NCI-H1694 treated with DMSO at 0.1 percent for 48 hours (cell line): ENCODE data around the gene HIVEP2.
A peak's percentile ranks its signal among the peaks of the same experiment; 100 is the strongest.

ENCODE experiments used
- DNase-seq: peaks from one replicate; lab custom pipeline; 2025; lab: John Stamatoyannopoulos, UW

HIVEP2 gene

DNA sequence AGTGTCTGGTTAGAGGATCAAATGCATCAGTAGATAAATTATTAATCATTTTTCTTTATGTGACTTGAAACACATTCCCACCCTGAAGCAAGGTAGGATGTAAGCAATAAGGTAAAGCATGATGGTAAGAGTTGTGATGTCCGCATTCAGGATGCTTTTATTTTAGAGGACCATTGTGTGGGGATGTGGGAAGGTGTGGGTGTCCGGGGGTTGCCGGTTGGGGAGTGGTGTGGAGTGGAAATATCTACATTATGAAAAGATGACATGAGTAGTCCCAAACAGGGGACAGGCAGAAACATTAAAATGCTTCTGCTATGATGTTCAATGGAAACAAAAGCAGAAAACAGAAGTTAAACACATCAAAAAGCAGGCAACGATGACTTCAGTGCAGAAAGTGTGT is 215.4 kb downstream of the HIVEP2 start:
- no peak for DNase-seq

DNA sequence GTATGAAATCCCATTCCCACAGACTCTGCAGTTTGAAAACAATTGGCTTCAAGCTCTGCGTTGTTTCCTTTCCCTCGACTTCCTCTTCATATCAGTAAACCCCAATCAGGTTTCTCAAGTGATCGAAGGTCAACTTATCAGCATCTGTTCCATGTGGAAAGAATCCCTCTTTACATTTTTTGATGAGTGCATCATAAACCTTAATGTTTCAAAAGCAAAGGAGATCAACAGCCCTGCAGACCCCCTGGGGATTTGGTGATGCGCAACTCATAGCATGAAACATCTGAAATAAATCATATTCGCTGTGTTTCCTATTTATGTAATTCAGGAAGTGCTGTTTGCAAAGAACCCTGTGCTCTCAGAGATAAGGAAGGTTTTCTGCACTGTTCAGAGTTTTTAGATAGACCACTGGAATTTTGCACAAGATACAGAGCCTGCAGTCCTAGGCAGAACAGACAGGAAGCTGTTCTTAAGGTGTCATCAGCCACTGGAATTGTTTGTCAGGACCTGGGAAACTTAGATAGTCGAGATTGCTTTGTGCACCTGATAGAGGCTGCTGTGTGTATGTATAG is 216.0 kb downstream of the HIVEP2 start:
- DNase-seq = no peak

DNA sequence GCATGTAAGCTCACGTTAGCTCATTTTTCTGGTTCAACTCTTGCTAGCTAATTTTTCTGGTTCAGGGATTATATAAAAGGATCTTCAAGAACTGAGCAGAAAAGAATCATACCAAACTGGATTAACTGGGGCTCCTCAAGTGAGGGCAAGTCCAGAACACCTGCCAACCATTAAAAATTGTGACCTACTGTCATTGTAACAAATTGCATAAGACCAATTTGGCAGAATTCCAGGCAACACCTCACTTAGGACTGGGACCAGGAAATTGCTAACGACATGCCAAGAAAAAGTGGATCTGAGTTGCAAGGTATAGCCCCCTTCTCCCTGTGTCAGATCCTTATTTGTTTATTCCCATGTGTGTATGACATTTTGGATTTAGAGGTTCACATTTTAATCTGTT is 216.6 kb downstream of the HIVEP2 start:
- no peak for DNase-seq

DNA sequence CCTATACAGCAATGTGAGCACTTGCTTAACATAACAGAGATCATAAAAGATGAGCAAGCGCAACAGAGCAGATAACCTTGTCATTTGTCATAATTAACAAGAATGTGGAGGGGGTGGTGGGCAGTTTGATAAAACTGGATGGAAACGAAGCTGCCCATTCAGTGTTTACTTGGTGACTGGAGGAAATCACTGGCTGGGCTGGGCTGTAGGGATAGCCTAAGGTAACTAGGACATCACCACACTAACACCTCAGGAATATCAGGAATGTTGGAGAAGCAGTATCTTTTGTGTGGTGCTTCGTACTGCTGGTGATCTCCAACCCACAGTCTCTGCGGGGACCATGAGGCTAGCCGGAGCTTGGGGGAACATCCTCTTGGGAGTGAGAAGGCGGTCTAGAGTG is 218.4 kb downstream of the HIVEP2 start:
- no peak for DNase-seq

DNA sequence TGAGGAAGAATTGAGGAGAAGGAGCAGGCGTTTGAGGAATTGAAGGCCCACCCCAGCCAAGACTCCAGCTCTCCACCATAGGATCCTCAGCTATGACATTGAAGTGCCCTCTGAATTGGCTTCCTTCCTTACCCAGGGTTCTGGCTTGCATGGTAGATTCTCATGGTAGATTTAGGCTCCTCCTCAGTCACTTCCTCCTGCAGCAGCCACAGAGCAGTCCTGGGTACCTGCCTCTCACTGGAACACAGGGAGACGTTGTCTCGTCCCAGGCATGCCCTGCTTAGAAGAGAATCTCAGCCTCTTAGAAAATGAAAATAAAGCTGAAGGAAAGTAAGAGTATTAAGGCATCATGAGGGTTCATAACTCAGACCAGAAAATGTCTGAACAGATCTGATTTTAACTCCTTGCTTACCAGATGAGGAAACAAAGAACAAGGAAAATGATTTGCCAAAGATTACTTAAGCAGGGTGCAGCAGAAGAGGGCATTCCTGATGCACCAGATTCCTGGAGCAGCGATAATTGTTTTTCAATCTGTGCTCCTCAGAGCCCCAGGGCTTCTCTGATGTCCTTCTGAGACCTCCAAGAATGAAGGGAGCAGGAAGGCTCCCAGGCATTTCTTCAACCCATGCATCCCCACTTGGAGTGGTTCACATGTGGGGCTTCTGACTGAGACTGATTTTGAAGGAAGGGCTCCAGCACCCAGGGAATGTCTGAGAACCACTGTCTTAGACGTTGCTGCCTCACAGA is 219.8 kb downstream of the HIVEP2 start:
- DNase-seq = no peak

DNA sequence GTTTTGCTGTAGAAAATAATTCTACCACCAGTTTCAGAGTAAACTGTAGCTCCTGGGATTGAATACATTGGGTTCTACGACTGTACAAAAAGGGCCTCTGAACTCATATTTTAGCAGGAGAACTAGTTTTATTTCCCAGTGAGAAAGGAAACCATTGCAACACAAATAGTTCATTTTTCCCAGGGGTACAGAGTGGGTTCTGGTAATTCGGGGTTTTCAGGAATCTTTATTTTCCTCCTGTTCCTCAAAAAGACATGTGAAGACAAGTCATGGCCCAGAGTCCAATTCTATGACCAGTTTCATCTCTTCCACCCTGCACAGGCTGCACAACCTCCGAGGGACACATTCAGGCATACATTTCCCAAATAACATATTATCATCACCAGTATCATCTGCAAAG is 222.1 kb downstream of the HIVEP2 start:
- DNase-seq = no peak

DNA sequence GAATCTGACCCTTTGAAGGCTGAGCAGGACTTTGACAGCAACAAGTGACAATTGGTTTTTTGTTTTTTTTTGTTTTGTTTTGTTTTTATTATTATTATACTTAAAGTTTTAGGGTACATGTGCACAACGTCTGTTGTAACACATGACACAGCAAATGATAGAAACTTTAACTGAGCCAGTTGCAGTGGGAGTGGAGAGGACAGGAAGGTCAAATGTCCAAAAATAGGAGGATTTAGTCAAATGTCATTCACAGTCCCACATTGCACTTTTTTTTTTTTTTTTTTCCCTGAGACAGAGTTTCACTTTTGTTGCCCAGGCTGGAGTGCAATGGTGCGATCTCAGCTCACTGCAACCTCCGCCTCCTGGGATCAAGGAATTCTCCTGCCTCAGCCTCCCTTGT is 223.0 kb downstream of the HIVEP2 start:
- DNase-seq = no peak

DNA sequence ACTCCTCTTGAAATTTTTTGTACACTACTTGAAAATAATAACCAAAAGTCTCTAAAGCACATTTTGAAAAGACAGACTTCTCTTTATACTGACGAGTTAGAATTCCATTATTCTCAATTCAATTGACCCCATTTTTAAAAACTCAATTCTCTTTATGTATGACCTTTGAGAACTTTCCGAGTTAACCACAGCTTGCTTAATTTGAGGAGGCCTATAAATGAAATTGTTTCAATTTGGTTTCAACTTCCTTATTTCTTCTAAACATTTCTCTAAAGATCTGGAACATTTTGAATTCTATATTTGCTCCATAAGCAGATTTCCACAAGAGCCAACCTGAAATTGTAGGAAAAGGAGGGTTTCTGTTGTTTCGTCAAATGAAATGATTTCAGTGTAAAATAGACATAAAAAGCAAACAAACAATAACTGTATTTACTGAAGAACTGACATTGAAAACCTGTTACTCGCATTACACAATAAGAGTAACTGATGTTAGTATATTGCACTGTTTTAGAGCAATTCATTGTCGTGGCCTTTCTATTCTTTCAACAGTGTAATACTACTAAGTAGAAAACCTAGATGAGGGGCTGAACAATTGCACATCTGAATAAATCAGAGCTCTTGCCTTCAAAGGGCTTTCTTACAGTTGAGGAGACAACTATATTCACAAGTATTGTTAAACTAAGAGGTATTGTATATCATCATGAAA is 223.6 kb downstream of the HIVEP2 start:
- DNase-seq = no peak

DNA sequence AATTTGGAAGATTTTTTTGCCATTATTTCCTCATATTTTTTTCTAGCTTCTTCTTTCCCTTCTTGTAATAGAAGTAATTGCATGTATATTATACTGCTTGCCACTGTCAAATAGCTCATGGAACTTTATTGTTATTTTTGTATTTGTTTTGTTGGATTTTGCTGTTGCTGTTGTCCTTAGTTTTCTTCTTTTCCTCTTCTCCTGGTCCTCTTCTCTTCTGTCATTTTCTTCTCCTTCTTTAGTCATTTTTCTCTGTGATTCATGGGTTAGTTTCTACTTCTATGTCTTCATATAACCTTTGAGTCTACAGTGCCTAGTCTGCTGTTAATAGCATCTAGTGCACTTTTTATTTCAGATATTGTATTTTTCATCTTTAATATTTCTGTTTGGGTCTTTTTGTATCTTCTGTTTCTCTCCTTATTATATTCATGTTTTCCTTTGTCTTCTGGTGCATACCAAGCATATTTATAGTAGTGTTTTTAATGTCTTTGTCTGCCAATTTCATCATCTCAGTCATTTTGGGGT is 226.2 kb downstream of the HIVEP2 start:
- no peak for DNase-seq

DNA sequence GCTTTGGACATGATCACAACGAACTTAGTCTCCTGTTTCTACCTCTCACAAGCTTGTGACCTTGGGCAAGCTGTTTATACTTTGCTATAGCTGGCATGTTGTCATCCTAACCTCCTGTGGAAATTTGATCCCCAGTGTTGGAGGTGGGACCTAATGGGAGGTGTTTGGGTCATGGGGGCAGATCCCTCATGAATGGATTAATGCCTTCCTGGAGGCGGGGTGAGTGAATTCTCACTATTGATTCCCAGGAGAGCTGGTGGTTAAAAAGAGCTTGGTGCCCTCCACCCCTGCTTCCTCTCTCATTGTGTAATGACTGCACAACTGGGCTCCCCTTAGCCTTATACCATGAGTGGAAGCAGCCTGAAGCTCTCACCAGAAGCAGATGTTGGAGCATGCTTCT is 228.9 kb downstream of the HIVEP2 start:
- no peak for DNase-seq

DNA sequence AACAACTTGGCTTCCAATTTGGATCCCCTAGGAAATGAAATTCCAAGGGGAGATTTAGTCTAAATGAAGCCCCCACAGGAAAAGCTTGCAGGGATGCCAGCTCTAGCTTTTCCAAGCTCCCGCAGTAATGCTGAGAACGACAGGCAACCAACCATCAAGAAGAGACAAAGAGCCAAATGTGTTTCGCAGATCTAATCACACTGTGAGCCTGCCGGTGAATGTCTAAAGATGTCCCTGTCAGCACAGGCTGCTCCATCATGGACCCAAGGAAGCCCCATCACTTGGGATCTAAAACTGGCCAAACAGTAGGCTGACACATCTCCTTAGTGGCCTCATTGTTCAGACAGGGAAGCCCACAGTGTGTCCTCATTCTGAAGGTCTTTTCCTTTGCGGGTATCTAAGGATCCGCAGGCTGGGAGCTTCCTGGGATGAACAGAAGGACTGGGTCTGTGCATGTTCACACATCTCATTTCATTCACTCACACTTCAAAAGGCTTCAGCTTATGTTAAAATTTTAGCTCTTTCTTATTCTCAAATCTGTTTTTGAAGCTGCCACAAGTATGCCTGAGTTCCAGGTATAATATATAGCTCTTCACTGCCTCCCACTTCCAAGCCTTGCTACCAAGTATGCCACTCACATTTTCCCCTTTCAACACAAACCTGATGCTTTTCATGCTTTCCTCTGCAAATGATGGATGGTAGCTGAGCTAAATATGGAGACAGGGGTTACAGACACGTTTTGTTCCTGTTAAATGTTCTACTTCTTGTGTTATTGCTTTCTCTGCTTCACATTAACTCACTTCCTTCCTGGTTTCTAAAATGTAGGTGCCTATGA is 229.8 kb downstream of the HIVEP2 start:
- no peak for DNase-seq

DNA sequence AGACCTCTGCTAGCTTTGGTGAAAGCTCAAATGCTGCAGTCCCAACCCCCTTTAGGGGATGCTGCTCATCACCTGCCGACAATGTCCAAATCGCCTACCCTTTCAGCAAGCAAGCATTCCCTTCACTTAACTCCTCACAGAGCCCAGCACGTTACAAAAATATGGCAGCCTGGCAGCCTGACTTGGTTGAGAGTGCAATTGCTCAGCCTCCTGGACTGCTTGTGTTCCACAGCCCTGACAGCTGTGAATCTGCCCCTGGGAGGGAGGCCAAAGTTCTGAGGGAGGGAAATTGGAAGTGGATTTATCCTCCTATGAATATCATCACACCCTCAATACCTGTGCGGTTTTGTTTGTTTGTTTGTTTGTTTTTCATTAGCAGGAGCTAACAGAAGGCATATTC is 231.0 kb downstream of the HIVEP2 start:
- no peak for DNase-seq

DNA sequence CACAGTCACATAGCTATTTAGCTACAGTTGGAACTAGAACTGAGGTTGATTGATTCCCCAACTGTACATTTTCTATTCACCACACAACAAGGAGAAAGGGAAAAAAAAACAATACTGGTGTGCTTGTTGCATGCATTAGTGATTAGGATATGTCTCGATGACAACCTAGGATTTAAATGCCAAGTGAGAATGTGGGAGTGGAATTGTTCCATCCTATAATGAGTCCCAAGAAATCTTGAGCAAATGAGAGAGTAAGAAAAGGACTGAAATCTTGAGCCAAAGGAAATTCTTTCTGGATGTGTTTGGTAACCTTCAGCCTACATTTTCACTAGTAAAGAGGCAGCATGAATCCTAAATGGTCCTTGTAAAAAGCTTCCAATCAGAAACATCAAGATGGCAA is 232.7 kb downstream of the HIVEP2 start:
- DNase-seq = no peak

DNA sequence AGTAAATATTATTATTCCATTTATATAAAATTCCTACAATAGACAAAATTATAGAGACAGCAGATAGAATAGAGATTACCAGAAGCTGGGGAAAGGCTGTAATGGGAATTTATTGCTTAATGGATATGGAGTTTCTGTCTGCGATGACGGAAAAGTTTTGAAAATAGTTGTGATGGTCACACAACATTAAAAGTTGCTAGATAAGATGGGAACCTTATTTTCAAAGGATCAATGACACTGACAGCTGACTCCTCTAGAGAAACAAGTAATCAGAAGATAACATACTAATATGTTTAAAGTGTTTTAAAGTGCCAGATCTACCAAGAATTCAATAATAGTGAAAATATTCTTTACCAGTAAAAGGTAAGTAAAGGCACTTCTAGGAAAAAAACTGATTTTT is 236.3 kb downstream of the HIVEP2 start:
- no peak for DNase-seq

DNA sequence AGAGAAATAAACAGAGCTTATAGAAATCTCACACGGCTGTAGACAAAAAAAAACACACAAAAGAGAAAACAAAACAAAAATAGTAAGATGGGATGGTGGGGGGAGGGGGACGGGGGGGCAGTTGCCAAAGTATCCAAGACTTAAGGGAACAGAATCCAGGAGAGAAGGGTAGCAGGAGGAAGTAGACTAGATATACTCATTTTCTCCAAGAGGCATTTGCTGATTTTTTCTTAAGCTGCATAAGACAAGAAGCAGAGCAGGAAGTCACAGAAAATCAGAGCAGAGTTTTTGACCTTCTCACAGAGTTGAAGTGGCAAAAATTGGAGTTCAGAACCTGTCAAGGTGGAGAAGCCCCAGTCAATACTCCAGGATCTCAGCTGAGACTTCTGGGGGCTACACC is 237.7 kb downstream of the HIVEP2 start:
- DNase-seq = no peak

DNA sequence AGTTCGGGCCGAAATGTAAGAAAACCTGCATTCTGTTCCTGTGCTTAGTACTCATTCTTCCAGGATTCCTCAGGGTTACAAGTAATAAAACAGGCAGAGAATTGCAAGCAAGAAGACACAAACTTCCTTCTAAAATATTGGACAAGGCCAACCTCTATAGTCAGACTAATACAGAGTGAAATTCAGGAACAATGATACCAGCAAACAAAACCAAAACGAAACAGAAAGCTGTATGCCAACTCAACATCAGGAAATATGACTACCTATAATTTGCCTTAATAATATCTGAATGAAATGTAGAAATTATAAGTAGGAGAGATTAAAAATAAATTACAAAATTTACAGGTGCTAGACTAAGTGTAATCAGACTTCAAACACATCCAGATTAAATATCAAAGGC is 238.8 kb downstream of the HIVEP2 start:
- DNase-seq = no peak

DNA sequence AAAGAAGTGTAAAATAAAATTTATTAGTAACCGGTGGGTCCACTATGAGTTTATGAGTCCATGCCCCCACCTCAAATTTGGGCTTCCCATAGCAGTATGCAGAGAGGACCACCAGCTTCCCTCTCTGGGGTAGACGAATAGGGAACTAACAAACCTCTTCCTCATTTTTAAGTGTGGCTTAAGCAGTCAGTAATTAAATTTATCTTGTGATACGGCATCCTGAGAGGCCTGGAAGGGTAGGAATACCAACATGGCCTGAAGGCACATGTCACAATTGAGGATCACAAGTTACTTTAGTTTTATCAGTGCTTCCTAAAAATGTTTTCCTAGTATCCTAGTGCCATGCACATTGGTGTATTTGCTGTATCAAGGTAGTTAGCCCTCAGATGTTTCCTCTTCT is 239.9 kb downstream of the HIVEP2 start:
- DNase-seq = no peak

DNA sequence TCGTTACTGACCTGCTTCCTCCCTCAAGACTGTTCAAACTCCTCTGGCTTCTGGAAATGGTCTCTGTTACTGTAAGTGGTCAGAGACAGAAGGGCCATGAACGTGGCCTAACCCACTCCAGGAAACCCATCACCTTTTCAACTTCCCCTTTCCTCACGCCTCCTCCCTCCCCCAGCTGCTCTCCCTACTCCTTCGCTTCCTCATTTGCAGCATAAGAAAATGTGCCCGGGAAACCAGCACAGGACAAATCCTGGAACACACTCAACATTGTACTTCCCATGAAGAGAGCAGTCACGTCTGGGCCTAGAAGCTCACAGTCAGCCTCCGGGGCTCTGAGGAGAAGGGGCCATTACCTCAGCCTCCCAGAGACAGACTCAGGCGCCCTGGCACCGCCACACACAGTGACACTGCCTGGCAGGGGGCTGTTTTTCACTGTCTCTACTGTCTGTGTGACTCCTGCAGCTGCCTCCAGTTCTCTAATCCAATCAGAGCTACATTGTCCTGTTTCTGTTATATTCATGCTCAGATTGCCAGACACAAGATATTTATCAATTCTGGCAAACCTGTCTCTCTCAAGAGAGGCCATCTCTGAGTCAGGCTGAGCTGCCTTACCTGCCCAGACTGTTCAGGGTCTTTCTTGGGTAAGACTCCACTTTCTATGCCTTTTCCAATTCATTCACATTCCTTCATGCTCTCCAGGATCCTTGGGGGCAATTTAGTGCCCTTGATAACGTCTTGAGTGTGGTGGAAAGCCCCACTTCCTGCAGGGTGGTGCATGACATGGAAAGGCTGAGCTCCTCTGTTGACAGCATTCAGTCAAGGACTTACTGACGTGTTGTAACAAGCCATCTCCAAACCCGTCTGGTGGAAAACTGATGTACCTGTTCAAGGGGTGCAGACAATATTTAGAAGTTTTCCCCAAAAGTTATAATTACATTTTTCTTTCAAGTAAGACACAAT is 242.2 kb downstream of the HIVEP2 start:
- peak; percentile 34 for DNase-seq
